ENCODE data around the gene PCNT. TPM values are rescaled to one million over a fixed set of nuclear protein-coding genes. Genes with fewer than 3 reads are reported as not detected.
A peak's percentile ranks its signal among the peaks of the same experiment; 100 is the strongest.

PCNT gene
- total and polyA plus RNA-seq, 9 of the 15 experiments (the other 6 are each of a cell fraction or from before 2014, with no cell fraction given) = 9.1 to 53.5 (median 31.3) TPM

- TF ChIP-seq, protein P1, sequence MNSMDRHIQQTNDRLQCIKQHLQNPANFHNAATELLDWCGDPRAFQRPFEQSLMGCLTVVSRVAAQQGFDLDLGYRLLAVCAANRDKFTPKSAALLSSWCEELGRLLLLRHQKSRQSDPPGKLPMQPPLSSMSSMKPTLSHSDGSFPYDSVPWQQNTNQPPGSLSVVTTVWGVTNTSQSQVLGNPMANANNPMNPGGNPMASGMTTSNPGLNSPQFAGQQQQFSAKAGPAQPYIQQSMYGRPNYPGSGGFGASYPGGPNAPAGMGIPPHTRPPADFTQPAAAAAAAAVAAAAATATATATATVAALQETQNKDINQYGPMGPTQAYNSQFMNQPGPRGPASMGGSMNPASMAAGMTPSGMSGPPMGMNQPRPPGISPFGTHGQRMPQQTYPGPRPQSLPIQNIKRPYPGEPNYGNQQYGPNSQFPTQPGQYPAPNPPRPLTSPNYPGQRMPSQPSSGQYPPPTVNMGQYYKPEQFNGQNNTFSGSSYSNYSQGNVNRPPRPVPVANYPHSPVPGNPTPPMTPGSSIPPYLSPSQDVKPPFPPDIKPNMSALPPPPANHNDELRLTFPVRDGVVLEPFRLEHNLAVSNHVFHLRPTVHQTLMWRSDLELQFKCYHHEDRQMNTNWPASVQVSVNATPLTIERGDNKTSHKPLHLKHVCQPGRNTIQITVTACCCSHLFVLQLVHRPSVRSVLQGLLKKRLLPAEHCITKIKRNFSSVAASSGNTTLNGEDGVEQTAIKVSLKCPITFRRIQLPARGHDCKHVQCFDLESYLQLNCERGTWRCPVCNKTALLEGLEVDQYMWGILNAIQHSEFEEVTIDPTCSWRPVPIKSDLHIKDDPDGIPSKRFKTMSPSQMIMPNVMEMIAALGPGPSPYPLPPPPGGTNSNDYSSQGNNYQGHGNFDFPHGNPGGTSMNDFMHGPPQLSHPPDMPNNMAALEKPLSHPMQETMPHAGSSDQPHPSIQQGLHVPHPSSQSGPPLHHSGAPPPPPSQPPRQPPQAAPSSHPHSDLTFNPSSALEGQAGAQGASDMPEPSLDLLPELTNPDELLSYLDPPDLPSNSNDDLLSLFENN (IDR thresholded peaks at IDR 0.05; ENCODE audit: low read depth in 2 of 2, low read length in 2 of 2) = no peak
- no peak for TF ChIP-seq KDM2B (CRISPR knock-in tag; IDR thresholded peaks at IDR 0.05)
- TF ChIP-seq SMAD2 (IDR thresholded peaks at IDR 0.05; ENCODE audit: low read depth, low read length) = no peak
- TF ChIP-seq PHF20 (IDR thresholded peaks at IDR 0.05; ENCODE audit: partially characterized antibody) = peak; percentile 10
- no peak for TF ChIP-seq CHD2 (IDR thresholded peaks at IDR 0.05; ENCODE audit: low read depth, low read length)
- no peak for TF ChIP-seq FOXK1 (CRISPR knock-in tag; IDR thresholded peaks at IDR 0.05; ENCODE audit: borderline replicate concordance)
- TF ChIP-seq CREB3 (tag; conservative IDR thresholded peaks at IDR 0.05; ENCODE audit: low read depth) = no peak
- TF ChIP-seq KDM5B (IDR thresholded peaks at IDR 0.05; ENCODE audit: insufficient replicate concordance, low read depth, low read length) = peak; percentile 23
- TF ChIP-seq ZBTB11 (CRISPR knock-in tag; IDR thresholded peaks at IDR 0.05) = no peak
- no peak for TF ChIP-seq NBN (IDR thresholded peaks at IDR 0.05; ENCODE audit: low read depth)
- no peak; the same call in 1 of the 2 replicates for TF ChIP-seq POLR2G (IDR thresholded peaks at IDR 0.05; ENCODE audit: low read depth, low read length)
- no peak for TF ChIP-seq ZNF184 (CRISPR knock-in tag; IDR thresholded peaks at IDR 0.05)
- TF ChIP-seq HCFC1 (IDR thresholded peaks at IDR 0.05; ENCODE audit: low read depth, low read length) = no peak
- TF ChIP-seq ZNF239 (CRISPR knock-in tag; IDR thresholded peaks at IDR 0.05) = no peak
- no peak for TF ChIP-seq MEF2D (tag; conservative IDR thresholded peaks at IDR 0.05; ENCODE audit: low read depth)
- 0 out of 2 replicates have a peak, but pooled peaks have one; percentile 21 for TF ChIP-seq HDAC2 (IDR thresholded peaks at IDR 0.05)
- no peak for TF ChIP-seq CHAMP1 (IDR thresholded peaks at IDR 0.05)
- no peak for TF ChIP-seq BRD9 (IDR thresholded peaks at IDR 0.05; ENCODE audit: low read depth, partially characterized antibody)
Measured at GRCh38 chr21:46316708-46317324, 7.1 kb upstream of the PCNT start (continued).
